ENCODE measurements around the gene GRAP2. TPM values are rescaled to one million over a fixed set of nuclear protein-coding genes. Genes with fewer than 3 reads are reported as not detected.

GRAP2 gene
- total and polyA plus RNA-seq, 2 of the 8 experiments (the other 6 are each of a cell fraction or from before 2014, with no cell fraction given), result 0.08 TPM; not detected in 1

GRCh38 chr22:39967103-39967829 is 66.4 kb downstream of the GRAP2 start:
- Histone ChIP-seq H2BK120ac (replicated peaks; ENCODE audit: low read depth, low read length) (no peak overlapping the region), H3K9me3 (ENCODE audit: insufficient read depth in 2 of 2, low read depth in 1 of 2, low read length in 1 of 2) (no peaks in the 10 kb centered on the region), H3K4me1 (replicated peaks in 1 of 4; ENCODE audit: control insufficient read depth in 3 of 4, insufficient read depth in 4 of 4, low read length in 3 of 4) (no peaks in the 10 kb centered on the region; a peak in 1 of 7 replicates), H3K56ac (replicated peaks; ENCODE audit: insufficient read length, low read depth, low read length) (no peak overlapping the region), H4K5ac (ENCODE audit: insufficient read length, low read depth, low read length) (no peak overlapping the region), H3K23me2 (ENCODE audit: low read depth, low read length) (no peaks in the 10 kb centered on the region; the same call in 1 of the 2 replicates), H3K27me3 (replicated peaks in 1 of 4; ENCODE audit: control insufficient read depth in 3 of 4, extremely low read depth in 1 of 4, insufficient read depth in 3 of 4, low read length in 3 of 4) (no peaks in the 10 kb centered on the region; a peak in 2 of 7 replicates), H4K8ac (ENCODE audit: extremely low read depth, insufficient read depth, low read length) (no peak overlapping the region), H2BK20ac (ENCODE audit: low read length) (no peak overlapping the region), H3K79me1 (ENCODE audit: low read depth, low read length) (no peaks in the 10 kb centered on the region), H2BK15ac (ENCODE audit: low read length) (no peak overlapping the region), H3K36me3 (ENCODE audit: control insufficient read depth in 2 of 4, insufficient read depth in 4 of 4, low read length in 3 of 4) (no peaks in the 10 kb centered on the region), H3K18ac (ENCODE audit: extremely low read depth, low read length) (no peak overlapping the region), H3K23ac (ENCODE audit: insufficient read length) (no peak overlapping the region), H2BK12ac (ENCODE audit: low read depth, low read length) (no peak overlapping the region), H2AK5ac (ENCODE audit: low read depth, low read length) (no peak overlapping the region), H2BK5ac (ENCODE audit: low read depth, low read length) (no peak overlapping the region), H3K4me3 (ENCODE audit: extremely low read depth in 1 of 4, insufficient read depth in 2 of 4, low read depth in 3 of 4, low read length in 4 of 4) (no peak overlapping the region), H4K91ac (replicated peaks; ENCODE audit: insufficient read length, low read length) (no peak overlapping the region), H3K4ac (replicated peaks; ENCODE audit: insufficient read length, low read depth, low read length) (no peak overlapping the region), H3K79me2 (ENCODE audit: control insufficient read depth in 1 of 2, insufficient read depth in 2 of 2, low read length in 2 of 2) (no peaks in the 10 kb centered on the region), H2AFZ (ENCODE audit: low read length) (no peak overlapping the region), H4K20me1 (replicated peaks in 1 of 2; ENCODE audit: control insufficient read depth in 1 of 2, insufficient read depth in 2 of 2, low read length in 2 of 2) (no peaks in the 10 kb centered on the region), H3K14ac (ENCODE audit: insufficient read length) (no peak overlapping the region), H3K4me2 (ENCODE audit: insufficient read depth in 1 of 2, low read depth in 2 of 2, low read length in 2 of 2) (no peak overlapping the region), H3K27ac (ENCODE audit: low read depth, low read length) (no peak overlapping the region), H3K9ac (replicated peaks in 1 of 4; ENCODE audit: extremely low read depth in 1 of 4, low read depth in 3 of 4, low read length in 3 of 4) (no peak overlapping the region)
- DNase-seq (ENCODE audit: low read depth in 1 of 2, low spot score in 2 of 2) (no peak), FAIRE-seq (no peak)
- WGBS, 2 experiments (ENCODE audit: extremely low coverage in 1 of 2, insufficient coverage in 1 of 2, insufficient read length in 1 of 2, insufficient replicate concordance in 2 of 2, low coverage in 1 of 2, low lambda C conversion rate in 2 of 2, missing lambda C conversion rate in 1 of 2), result 87% methylated on average over 9 of the region's 9 CpGs; no CpG with 5 or more reads in 1 of the 2 experiments
- CTCF ChIA-PET (ENCODE audit: partially characterized antibody), result interaction anchor here (1.2 to 4.1 kb wide), 8 partner anchors 8 to 438 kb away, joined by 3 to 18 read pairs (median 5); no protein-coding TSS in a partner anchor
- POLR2A ChIA-PET (ENCODE audit: partially characterized antibody), result no interaction called here
- no peak for TF ChIP-seq CHD2 (IDR thresholded peaks at IDR 0.05; ENCODE audit: low read length)
- no peak for TF ChIP-seq SP2 (IDR thresholded peaks at IDR 0.05; ENCODE audit: low read length)
- TF ChIP-seq TAF7 (optimal IDR thresholded peaks at IDR 0.05; ENCODE audit: borderline replicate concordance, low read depth, low read length), result no peak
- TF ChIP-seq ATF2 (IDR thresholded peaks at IDR 0.05; ENCODE audit: low read length), result no peak
- TF ChIP-seq MAFK (IDR thresholded peaks at IDR 0.05; ENCODE audit: low read depth, low read length), result no peak
- TF ChIP-seq EZH2 (IDR thresholded peaks at IDR 0.05; ENCODE audit: low read depth, low read length, severe bottlenecking), result no peak
- TF ChIP-seq GTF2F1 (IDR thresholded peaks at IDR 0.05; ENCODE audit: borderline replicate concordance, low read depth, low read length), result no peak
- TF ChIP-seq, protein P1, sequence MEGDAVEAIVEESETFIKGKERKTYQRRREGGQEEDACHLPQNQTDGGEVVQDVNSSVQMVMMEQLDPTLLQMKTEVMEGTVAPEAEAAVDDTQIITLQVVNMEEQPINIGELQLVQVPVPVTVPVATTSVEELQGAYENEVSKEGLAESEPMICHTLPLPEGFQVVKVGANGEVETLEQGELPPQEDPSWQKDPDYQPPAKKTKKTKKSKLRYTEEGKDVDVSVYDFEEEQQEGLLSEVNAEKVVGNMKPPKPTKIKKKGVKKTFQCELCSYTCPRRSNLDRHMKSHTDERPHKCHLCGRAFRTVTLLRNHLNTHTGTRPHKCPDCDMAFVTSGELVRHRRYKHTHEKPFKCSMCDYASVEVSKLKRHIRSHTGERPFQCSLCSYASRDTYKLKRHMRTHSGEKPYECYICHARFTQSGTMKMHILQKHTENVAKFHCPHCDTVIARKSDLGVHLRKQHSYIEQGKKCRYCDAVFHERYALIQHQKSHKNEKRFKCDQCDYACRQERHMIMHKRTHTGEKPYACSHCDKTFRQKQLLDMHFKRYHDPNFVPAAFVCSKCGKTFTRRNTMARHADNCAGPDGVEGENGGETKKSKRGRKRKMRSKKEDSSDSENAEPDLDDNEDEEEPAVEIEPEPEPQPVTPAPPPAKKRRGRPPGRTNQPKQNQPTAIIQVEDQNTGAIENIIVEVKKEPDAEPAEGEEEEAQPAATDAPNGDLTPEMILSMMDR (IDR thresholded peaks at IDR 0.05; ENCODE audit: control extremely low read depth in 1 of 3, insufficient read depth in 1 of 3, low read depth in 1 of 3, low read length in 3 of 3), result no peak

All from H1 (cell line).